Measurements from ENCODE around the gene IL10.

IL10 gene

GRCh38 chr1:206805357-206805756 lies 33.1 kb upstream of the IL10 start:
- H4K8ac ChIP-seq (ENCODE audit: low read depth, low read length), result no peak overlapping the region
- H3K4me2 ChIP-seq (ENCODE audit: insufficient read depth, low read length, poor library complexity, severe bottlenecking), result no peak overlapping the region
- DNase-seq (ENCODE audit: low spot score), result no peak
- H3K9ac ChIP-seq (ENCODE audit: low read depth, low read length, poor library complexity), result no peak overlapping the region
- no peaks in the 10 kb centered on the region for H3K79me1 ChIP-seq (ENCODE audit: low read depth, low read length)
- no peak overlapping the region for H3K18ac ChIP-seq (ENCODE audit: low read length)
- H2BK12ac ChIP-seq (ENCODE audit: low read length), result no peak overlapping the region
- H3K27ac ChIP-seq (replicated peaks; ENCODE audit: low read length), result no peak overlapping the region
- no peak overlapping the region for H3K23ac ChIP-seq (ENCODE audit: low read depth, low read length, poor library complexity)
- H2BK5ac ChIP-seq (ENCODE audit: low read length), result no peak overlapping the region
- no peak overlapping the region for H3K4ac ChIP-seq (ENCODE audit: low read length)
- H3K4me1 ChIP-seq (ENCODE audit: control insufficient read depth in 2 of 2, insufficient read depth in 1 of 2, low read depth in 1 of 2, low read length in 2 of 2), result peaks cover 0 to 2% of the 10 kb centered on the region in 2 donors
- no peak overlapping the region for H3K4me3 ChIP-seq (ENCODE audit: low read length in 2 of 2)
- no peak overlapping the region for H2AFZ ChIP-seq (ENCODE audit: low read length)
- no peak overlapping the region for H2BK15ac ChIP-seq (ENCODE audit: low read length)
- H3K14ac ChIP-seq (ENCODE audit: low read length), result no peak overlapping the region
- H3K9me3 ChIP-seq (replicated peaks in 1 of 2; ENCODE audit: control insufficient read depth in 2 of 2, insufficient read depth in 1 of 2, low read depth in 1 of 2, low read length in 2 of 2), result no peaks in the 10 kb centered on the region
- H2BK120ac ChIP-seq (ENCODE audit: low read depth, low read length), result no peak overlapping the region
- no peaks in the 10 kb centered on the region for H3K36me3 ChIP-seq (replicated peaks in 1 of 2; ENCODE audit: control insufficient read depth in 2 of 2, insufficient read depth in 2 of 2, low read length in 2 of 2)
- WGBS, 2 donors (ENCODE audit: extremely low coverage in 2 of 2, insufficient read length in 2 of 2, insufficient replicate concordance in 1 of 2), result no CpG with 5 or more reads among the region's 1 CpG
- H4K91ac ChIP-seq (ENCODE audit: low read depth, low read length, poor library complexity), result no peak overlapping the region
- peaks cover 0 to 14% (median 0%) of the 10 kb centered on the region in 3 experiments for H3K27me3 ChIP-seq (ENCODE audit: control insufficient read depth in 3 of 3, insufficient read depth in 3 of 3, low read depth in 1 of 3, low read length in 3 of 3)
- H2AK5ac ChIP-seq (ENCODE audit: low read depth, low read length), result no peak overlapping the region

DNA sequence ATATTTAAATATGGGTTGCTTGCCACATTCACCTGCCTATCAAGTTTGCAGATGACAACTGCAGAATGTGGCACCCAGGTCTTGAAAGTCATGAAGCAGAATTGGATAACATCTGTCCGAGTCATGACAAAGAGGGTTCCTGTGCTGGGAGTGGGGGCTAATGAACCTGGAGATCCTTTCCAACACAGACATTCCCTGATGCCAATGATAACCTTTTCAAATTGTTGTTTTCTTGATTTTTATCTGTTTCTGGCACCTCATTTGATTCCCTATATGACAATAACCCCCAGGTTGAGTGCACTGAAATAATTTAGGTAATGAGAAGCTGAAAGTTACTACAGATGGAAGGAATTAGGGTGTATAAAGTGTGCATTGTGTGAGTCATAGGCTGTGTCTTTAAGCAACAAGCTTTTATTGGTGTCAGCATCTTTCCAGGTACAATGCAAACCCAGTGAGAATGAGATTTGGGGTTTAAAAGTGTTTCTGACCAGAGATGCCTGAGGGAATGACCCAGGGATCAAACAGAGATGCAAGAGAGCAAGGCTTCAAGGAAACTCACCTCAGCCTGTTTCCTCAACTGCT lies 32.0 kb upstream of the IL10 start:
- Histone ChIP-seq H3K27me3 (ENCODE audit: control insufficient read depth in 3 of 3, insufficient read depth in 3 of 3, low read depth in 1 of 3, low read length in 3 of 3) (peaks cover 0 to 18% (median 0%) of the 10 kb centered on the region in 3 experiments), H3K27ac (replicated peaks; ENCODE audit: low read length) (no peak overlapping the region), H2BK12ac (ENCODE audit: low read length) (no peak overlapping the region), H2BK120ac (ENCODE audit: low read depth, low read length) (no peak overlapping the region), H4K8ac (ENCODE audit: low read depth, low read length) (no peak overlapping the region), H3K79me1 (ENCODE audit: low read depth, low read length) (no peaks in the 10 kb centered on the region), H3K9me3 (replicated peaks in 1 of 2; ENCODE audit: control insufficient read depth in 2 of 2, insufficient read depth in 1 of 2, low read depth in 1 of 2, low read length in 2 of 2) (no peaks in the 10 kb centered on the region), H3K4ac (ENCODE audit: low read length) (no peak overlapping the region), H3K4me2 (ENCODE audit: insufficient read depth, low read length, poor library complexity, severe bottlenecking) (no peak overlapping the region), H2BK15ac (ENCODE audit: low read length) (no peak overlapping the region), H3K18ac (ENCODE audit: low read length) (no peak overlapping the region), H4K91ac (ENCODE audit: low read depth, low read length, poor library complexity) (no peak overlapping the region), H3K14ac (ENCODE audit: low read length) (no peak overlapping the region), H2BK5ac (ENCODE audit: low read length) (no peak overlapping the region), H3K4me3 (ENCODE audit: low read length in 2 of 2) (no peak overlapping the region), H3K9ac (ENCODE audit: low read depth, low read length, poor library complexity) (no peak overlapping the region), H3K36me3 (replicated peaks in 1 of 2; ENCODE audit: control insufficient read depth in 2 of 2, insufficient read depth in 2 of 2, low read length in 2 of 2) (no peaks in the 10 kb centered on the region), H3K23ac (ENCODE audit: low read depth, low read length, poor library complexity) (no peak overlapping the region), H3K4me1 (ENCODE audit: control insufficient read depth in 2 of 2, insufficient read depth in 1 of 2, low read depth in 1 of 2, low read length in 2 of 2) (peaks cover 0 to 2% of the 10 kb centered on the region in 2 donors), H2AK5ac (ENCODE audit: low read depth, low read length) (no peak overlapping the region), H2AFZ (ENCODE audit: low read length) (no peak overlapping the region)
- DNase-seq (ENCODE audit: low spot score), result no peak
- WGBS, 2 donors (ENCODE audit: extremely low coverage in 2 of 2, insufficient read length in 2 of 2, insufficient replicate concordance in 1 of 2), result no CpG with 5 or more reads among the region's 1 CpG

GRCh38 chr1:206803221-206803730 lies 31.0 kb upstream of the IL10 start:
- Histone ChIP-seq H3K27me3 (ENCODE audit: control insufficient read depth in 3 of 3, insufficient read depth in 3 of 3, low read depth in 1 of 3, low read length in 3 of 3) (peaks cover 0 to 19% (median 0%) of the 10 kb centered on the region in 3 experiments), H2BK120ac (ENCODE audit: low read depth, low read length) (no peak overlapping the region), H3K14ac (ENCODE audit: low read length) (no peak overlapping the region), H3K36me3 (replicated peaks in 1 of 2; ENCODE audit: control insufficient read depth in 2 of 2, insufficient read depth in 2 of 2, low read length in 2 of 2) (no peaks in the 10 kb centered on the region), H3K18ac (ENCODE audit: low read length) (peak overlapping the region; percentile 41), H2AK5ac (ENCODE audit: low read depth, low read length) (no peak overlapping the region), H3K4me2 (ENCODE audit: insufficient read depth, low read length, poor library complexity, severe bottlenecking) (no peak overlapping the region), H3K9me3 (replicated peaks in 1 of 2; ENCODE audit: control insufficient read depth in 2 of 2, insufficient read depth in 1 of 2, low read depth in 1 of 2, low read length in 2 of 2) (no peaks in the 10 kb centered on the region), H3K27ac (replicated peaks; ENCODE audit: low read length) (no peak overlapping the region), H2BK15ac (ENCODE audit: low read length) (no peak overlapping the region), H3K4me3 (ENCODE audit: low read length in 2 of 2) (no peak overlapping the region), H3K4ac (ENCODE audit: low read length) (no peak overlapping the region), H4K91ac (ENCODE audit: low read depth, low read length, poor library complexity) (no peak overlapping the region), H2BK12ac (ENCODE audit: low read length) (no peak overlapping the region), H3K9ac (ENCODE audit: low read depth, low read length, poor library complexity) (no peak overlapping the region), H3K23ac (ENCODE audit: low read depth, low read length, poor library complexity) (no peak overlapping the region), H4K8ac (ENCODE audit: low read depth, low read length) (no peak overlapping the region), H3K4me1 (ENCODE audit: control insufficient read depth in 2 of 2, insufficient read depth in 1 of 2, low read depth in 1 of 2, low read length in 2 of 2) (peaks cover 0 to 2% of the 10 kb centered on the region in 2 donors), H2AFZ (ENCODE audit: low read length) (no peak overlapping the region), H2BK5ac (ENCODE audit: low read length) (no peak overlapping the region), H3K79me1 (ENCODE audit: low read depth, low read length) (no peaks in the 10 kb centered on the region)
- WGBS, 2 donors (ENCODE audit: extremely low coverage in 2 of 2, insufficient read length in 2 of 2, insufficient replicate concordance in 1 of 2), result no CpG with 5 or more reads among the region's 8 CpGs
- DNase-seq (ENCODE audit: low spot score), result no peak

- H2AFZ ChIP-seq (ENCODE audit: low read length), result no peak overlapping the region
- no peak overlapping the region for H3K14ac ChIP-seq (ENCODE audit: low read length)
- no peak overlapping the region for H3K4me3 ChIP-seq (ENCODE audit: low read length in 2 of 2)
- H2BK5ac ChIP-seq (ENCODE audit: low read length), result no peak overlapping the region
- no CpG with 5 or more reads among the region's 4 CpGs for WGBS, 2 donors (ENCODE audit: extremely low coverage in 2 of 2, insufficient read length in 2 of 2, insufficient replicate concordance in 1 of 2)
- no peak overlapping the region for H3K9ac ChIP-seq (ENCODE audit: low read depth, low read length, poor library complexity)
- no peak for DNase-seq (ENCODE audit: low spot score)
- H3K18ac ChIP-seq (ENCODE audit: low read length), result no peak overlapping the region
- H3K4me2 ChIP-seq (ENCODE audit: insufficient read depth, low read length, poor library complexity, severe bottlenecking), result no peak overlapping the region
- H2AK5ac ChIP-seq (ENCODE audit: low read depth, low read length), result no peak overlapping the region
- peaks cover 0 to 2% of the 10 kb centered on the region in 2 donors for H3K4me1 ChIP-seq (ENCODE audit: control insufficient read depth in 2 of 2, insufficient read depth in 1 of 2, low read depth in 1 of 2, low read length in 2 of 2)
- no peaks in the 10 kb centered on the region for H3K79me1 ChIP-seq (ENCODE audit: low read depth, low read length)
- H2BK15ac ChIP-seq (ENCODE audit: low read length), result no peak overlapping the region
- no peak overlapping the region for H2BK120ac ChIP-seq (ENCODE audit: low read depth, low read length)
- H3K27me3 ChIP-seq (ENCODE audit: control insufficient read depth in 3 of 3, insufficient read depth in 3 of 3, low read depth in 1 of 3, low read length in 3 of 3), result peaks cover 0 to 19% (median 0%) of the 10 kb centered on the region in 3 experiments
- no peak overlapping the region for H3K4ac ChIP-seq (ENCODE audit: low read length)
- H3K23ac ChIP-seq (ENCODE audit: low read depth, low read length, poor library complexity), result no peak overlapping the region
- no peak overlapping the region for H4K8ac ChIP-seq (ENCODE audit: low read depth, low read length)
- no peak overlapping the region for H4K91ac ChIP-seq (ENCODE audit: low read depth, low read length, poor library complexity)
- H3K36me3 ChIP-seq (replicated peaks in 1 of 2; ENCODE audit: control insufficient read depth in 2 of 2, insufficient read depth in 2 of 2, low read length in 2 of 2), result no peaks in the 10 kb centered on the region
- no peaks in the 10 kb centered on the region for H3K9me3 ChIP-seq (replicated peaks in 1 of 2; ENCODE audit: control insufficient read depth in 2 of 2, insufficient read depth in 1 of 2, low read depth in 1 of 2, low read length in 2 of 2)
- H2BK12ac ChIP-seq (ENCODE audit: low read length), result no peak overlapping the region
- no peak overlapping the region for H3K27ac ChIP-seq (replicated peaks; ENCODE audit: low read length)
Measured at GRCh38 chr1:206802401-206802800, 30.1 kb upstream of the IL10 start.
